Effector memory CD8-positive, alpha-beta T cell (primary cell): ENCODE measurements around the gene TTC7B.

Experiments
- ATAC-seq: fragments of 150-1000 bp; cut with Tn5 transposase; replicated peaks from 2 replicates; pipeline ENCODE4 v1.10.0; 2021; ENCODE audit warnings: mild to moderate bottlenecking, moderate library complexity
- DNase-seq, 3 experiments: peaks; one replicate each; pipeline ENCODE4 v3.0.0; 2021
- H3K27ac Mint-ChIP-seq, 2 donors: one replicate each; pipeline ENCODE4 v1.8.0; 2022; ENCODE audit warnings: mild to moderate bottlenecking in 2 of 2, mixed read lengths in 2 of 2, moderate library complexity in 2 of 2
- H3K27me3 Mint-ChIP-seq, 2 donors: one replicate each; pipeline ENCODE4 v1.8.0; 2022; ENCODE audit warnings: mixed read lengths in 2 of 2
- H3K36me3 Mint-ChIP-seq: one replicate; pipeline ENCODE4 v1.8.0; 2022; ENCODE audit warnings: mild to moderate bottlenecking, moderate library complexity, mixed read lengths; ENCODE audit not compliant: insufficient read depth
- H3K4me1 Mint-ChIP-seq, 2 donors: one replicate each; pipeline ENCODE4 v1.8.0; 2022; ENCODE audit warnings: low read depth in 2 of 2, mixed read lengths in 2 of 2
- H3K4me3 Mint-ChIP-seq, 2 donors: one replicate each; pipeline ENCODE4 v1.8.0; 2022; ENCODE audit warnings: mild to moderate bottlenecking in 2 of 2, mixed read lengths in 2 of 2, moderate library complexity in 2 of 2
- H3K9me3 Mint-ChIP-seq, 2 donors: one replicate each; pipeline ENCODE4 v1.8.0; 2022; ENCODE audit warnings: mixed read lengths in 2 of 2

TTC7B gene

DNA sequence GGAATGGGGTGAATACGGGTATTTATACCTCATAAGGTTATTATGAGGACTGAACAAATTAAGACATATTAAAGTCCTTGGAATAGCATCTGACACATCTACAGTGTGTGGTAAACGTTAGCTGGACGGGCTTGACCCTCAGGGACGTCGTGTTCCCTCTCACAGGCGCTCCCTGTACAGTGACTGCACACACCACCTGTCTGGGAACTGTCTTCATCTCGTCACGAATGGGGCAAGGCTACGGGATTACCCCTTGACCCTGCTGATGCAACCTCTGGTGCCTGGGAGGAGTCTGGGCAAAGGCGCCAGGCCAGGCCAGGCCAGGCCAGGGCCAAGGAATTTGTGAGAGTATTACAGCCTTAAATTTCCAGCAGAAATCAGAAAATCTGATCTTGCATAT is 228.3 kb downstream of the TTC7B start:
- no peak overlapping the region for H3K27ac Mint-ChIP-seq
- no peaks in the 10 kb centered on the region for H3K9me3 Mint-ChIP-seq
- H3K27me3 Mint-ChIP-seq = peaks cover 0 to 10% of the 10 kb centered on the region in 2 donors
- H3K36me3 Mint-ChIP-seq = no peaks in the 10 kb centered on the region
- no peak overlapping the region for H3K4me3 Mint-ChIP-seq
- no peak for DNase-seq
- ATAC-seq = no peak
- H3K4me1 Mint-ChIP-seq = no peaks in the 10 kb centered on the region

DNA sequence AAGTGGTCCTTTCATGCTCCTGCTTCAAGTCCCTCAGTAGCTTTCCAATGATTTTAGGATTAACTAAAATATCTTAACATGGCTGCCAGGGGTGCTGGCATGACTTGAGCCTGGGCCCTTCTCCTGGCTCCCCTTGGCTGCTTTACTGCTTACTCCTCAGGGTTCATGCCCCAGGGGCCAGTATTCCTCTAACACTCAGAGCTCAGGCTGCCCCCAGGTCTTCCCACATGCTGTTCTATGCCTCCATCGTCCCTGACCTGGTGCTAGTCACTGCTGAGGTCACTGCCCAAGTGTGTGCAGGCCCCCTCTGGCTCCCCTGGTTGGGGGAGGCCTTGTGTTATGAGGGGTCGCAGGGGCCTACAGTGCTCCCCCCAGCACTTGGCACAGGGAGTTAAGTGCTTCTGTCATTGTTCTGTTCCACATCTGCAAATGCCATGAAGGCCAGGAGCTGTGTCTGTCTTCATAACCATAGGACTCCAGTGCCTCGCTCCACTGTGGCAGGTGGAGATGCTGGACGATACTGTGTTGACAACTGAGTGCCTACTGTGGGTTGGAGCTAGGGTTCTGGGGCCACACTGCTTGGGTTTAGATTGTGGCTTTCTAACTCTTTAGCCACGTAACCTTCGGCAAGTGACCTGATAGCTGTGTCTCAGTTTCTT is 228.8 kb downstream of the TTC7B start:
- Mint-ChIP-seq H3K27ac (no peak overlapping the region), H3K4me1 (no peaks in the 10 kb centered on the region), H3K4me3 (no peak overlapping the region), H3K27me3 (peaks cover 0 to 8% of the 10 kb centered on the region in 2 donors), H3K9me3 (no peaks in the 10 kb centered on the region), H3K36me3 (no peaks in the 10 kb centered on the region)
- no peak for ATAC-seq
- DNase-seq = no peak

DNA sequence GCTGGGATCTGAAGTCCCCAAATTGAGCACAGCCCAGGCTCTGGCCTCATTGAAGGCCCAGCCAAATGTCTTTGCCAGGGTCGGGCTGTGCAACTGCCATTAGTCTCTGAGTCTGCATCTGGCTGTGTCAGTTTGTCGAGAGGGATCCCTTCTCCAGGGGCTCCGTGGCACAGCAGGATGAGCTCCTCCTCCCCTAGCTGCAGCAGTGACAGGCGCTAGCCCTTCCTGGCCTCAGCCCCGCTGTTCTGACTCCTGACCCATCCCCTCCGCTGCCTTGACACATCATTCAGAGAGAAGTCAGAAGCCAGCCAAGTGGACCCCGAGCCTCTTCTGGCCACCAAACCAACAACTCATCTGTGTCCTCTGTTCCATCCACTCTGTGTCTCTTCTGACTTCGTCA is 231.1 kb downstream of the TTC7B start:
- H3K27ac Mint-ChIP-seq = no peak overlapping the region
- H3K27me3 Mint-ChIP-seq = peaks cover 0 to 8% of the 10 kb centered on the region in 2 donors
- no peak for DNase-seq
- H3K36me3 Mint-ChIP-seq = no peaks in the 10 kb centered on the region
- no peak for ATAC-seq
- no peak overlapping the region for H3K4me3 Mint-ChIP-seq
- H3K9me3 Mint-ChIP-seq = no peaks in the 10 kb centered on the region
- H3K4me1 Mint-ChIP-seq = no peaks in the 10 kb centered on the region

DNA sequence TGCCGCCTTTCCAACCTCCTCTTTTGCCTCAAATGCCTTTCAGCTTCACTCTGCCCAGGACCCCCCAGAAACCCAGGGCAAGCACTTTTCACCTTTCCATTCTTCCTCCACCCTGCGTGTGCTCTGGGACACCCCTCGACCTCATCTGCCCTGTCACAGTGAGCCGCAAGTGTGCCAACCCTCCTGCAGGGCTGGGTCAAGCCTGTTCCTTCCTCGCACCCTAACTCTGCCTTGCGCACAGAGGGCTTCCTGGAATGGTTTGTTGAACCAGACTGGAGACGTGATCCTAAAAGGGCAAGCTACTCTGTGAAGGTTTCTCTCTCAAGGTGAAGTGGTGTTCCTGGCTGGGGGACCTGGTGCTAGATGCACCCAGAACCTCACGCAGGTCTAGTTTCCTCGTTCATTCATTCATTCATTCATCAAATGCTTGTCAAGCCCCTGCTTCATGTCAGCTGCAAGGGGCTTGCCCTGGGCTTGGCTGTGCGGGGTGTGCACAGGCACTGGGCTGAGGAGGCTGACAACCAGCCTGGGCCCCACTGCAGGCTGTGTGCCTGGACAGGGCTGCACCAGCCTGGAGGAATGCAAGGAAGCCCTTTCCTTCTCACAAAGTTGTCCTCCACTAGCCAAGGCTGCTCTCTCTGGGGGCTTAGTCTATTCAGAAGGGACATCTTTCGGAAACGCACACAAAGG is 232.2 kb downstream of the TTC7B start:
- Mint-ChIP-seq H3K9me3 (no peaks in the 10 kb centered on the region), H3K27ac (no peak overlapping the region), H3K4me3 (no peak overlapping the region), H3K36me3 (no peaks in the 10 kb centered on the region), H3K4me1 (no peaks in the 10 kb centered on the region), H3K27me3 (peaks cover 0 to 8% of the 10 kb centered on the region in 2 donors)
- no peak for ATAC-seq
- no peak for DNase-seq

DNA sequence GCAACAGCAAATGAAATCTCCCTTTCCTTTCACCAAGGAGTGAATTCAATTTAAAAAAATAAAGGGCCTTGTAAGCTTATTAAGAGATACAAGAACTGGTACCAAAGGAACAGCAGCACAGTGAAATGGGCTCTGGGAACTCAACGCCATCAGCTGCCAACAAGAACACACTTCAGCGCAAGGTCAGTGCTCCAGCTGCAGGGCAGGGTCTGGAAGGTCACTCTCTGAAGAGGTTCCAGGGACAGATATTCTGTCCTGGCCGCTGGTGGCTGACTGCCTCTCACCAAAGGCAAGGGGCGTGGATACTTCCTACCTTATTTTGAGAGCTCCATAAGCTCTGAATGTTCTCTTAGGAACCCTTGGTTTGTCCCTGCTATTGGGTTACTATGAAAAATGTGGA is 232.8 kb downstream of the TTC7B start:
- H3K36me3 Mint-ChIP-seq = no peaks in the 10 kb centered on the region
- no peaks in the 10 kb centered on the region for H3K9me3 Mint-ChIP-seq
- H3K4me3 Mint-ChIP-seq = no peak overlapping the region
- DNase-seq (no peak), ATAC-seq (no peak)
- H3K27me3 Mint-ChIP-seq = peaks cover 0 to 8% of the 10 kb centered on the region in 2 donors
- no peaks in the 10 kb centered on the region for H3K4me1 Mint-ChIP-seq
- H3K27ac Mint-ChIP-seq = no peak overlapping the region

DNA sequence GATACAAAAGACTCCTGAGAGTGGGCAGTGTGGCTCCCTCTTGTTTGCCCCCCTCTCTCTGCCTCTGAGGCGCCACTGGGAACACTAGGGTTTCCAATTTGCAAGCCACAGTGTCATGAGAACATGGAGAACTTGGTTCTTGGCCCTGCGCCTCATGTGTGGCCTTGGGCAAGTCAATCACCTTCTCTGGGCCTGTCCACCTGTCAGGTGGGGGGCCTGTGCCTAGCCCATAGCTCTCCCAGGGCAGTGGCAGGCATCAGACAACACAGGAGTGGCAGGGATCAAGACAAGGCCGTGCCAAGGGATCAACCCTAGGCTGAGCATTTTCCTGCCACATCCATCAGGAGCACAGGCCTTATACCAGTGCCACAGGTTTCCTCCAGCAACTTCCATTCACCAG is 234.1 kb downstream of the TTC7B start:
- no peak overlapping the region for H3K4me3 Mint-ChIP-seq
- no peaks in the 10 kb centered on the region for H3K4me1 Mint-ChIP-seq
- H3K36me3 Mint-ChIP-seq = no peaks in the 10 kb centered on the region
- H3K27me3 Mint-ChIP-seq = peaks cover 0 to 2% of the 10 kb centered on the region in 2 donors
- DNase-seq (no peak), ATAC-seq (no peak)
- H3K9me3 Mint-ChIP-seq = no peaks in the 10 kb centered on the region
- no peak overlapping the region for H3K27ac Mint-ChIP-seq

DNA sequence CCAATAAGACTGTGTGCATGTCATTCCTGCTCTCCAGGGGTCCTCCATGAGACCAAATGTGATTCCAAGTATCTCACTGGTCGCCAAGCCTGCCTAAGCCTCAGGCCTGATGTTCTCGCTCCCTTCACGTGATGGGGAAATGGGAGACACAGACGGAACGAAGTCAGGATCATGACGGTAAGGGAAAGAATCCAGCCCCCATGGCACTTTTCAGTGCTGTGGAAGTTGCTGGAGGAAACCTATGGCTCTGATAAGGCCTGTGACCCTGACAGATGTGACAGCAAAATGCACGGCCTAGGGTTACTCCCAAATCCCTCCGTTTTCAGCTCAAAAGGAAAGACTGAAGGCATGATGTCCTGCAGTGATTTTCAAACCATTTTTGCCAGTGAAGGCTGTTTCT is 234.5 kb downstream of the TTC7B start:
- Mint-ChIP-seq H3K36me3 (no peaks in the 10 kb centered on the region), H3K4me3 (no peak overlapping the region), H3K27ac (no peak overlapping the region), H3K27me3 (no peaks in the 10 kb centered on the region), H3K4me1 (no peaks in the 10 kb centered on the region), H3K9me3 (no peaks in the 10 kb centered on the region)
- DNase-seq = no peak
- ATAC-seq = no peak

DNA sequence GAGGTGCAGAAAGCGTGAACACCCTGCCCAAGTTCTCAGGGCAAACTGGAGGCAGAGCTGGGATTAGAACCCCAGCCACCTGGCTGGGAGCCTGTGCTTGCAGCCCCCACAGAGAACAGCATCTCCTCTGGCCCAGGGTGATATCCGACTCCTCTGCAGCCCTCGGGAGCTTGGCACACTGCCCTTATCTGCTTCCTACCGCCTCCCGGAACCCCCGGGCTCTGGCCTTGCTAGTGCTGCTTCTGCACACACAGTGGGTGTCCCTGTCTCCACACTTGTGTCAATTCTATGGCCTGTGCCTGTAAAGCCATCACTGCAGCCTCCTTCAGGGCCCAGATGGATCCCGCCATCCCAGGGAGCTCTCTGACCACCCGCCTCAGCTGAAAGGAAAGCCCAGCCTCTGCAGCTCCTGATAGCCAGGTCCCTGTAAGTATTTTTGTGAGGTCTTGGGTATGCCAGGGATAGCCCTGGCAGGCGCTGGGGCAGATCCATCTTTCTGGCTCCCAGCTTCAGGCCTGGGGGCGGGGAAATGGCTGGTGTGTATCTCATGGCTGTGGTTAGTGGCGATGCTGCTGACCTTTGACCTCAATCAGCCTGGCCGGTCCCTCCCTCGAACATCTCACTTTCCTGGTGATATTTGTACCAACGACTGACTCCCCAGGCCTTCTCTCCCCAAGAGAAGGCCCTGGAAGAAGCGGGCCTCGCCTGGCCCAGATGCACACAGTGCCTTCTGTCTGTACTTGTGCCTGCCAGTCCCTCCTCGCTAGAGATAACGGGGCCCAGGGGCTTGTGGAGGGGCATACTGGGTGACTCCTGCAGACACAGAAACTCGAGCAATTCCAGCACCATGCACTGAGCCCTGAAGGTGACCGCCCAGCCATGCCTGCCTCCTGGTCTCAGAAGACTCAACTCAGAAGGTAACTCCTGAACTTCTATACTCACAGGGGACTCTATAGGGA is 235.6 kb downstream of the TTC7B start:
- no peaks in the 10 kb centered on the region for H3K36me3 Mint-ChIP-seq
- no peak for ATAC-seq
- peaks cover 0 to 5% of the 10 kb centered on the region in 2 donors for H3K27me3 Mint-ChIP-seq
- no peaks in the 10 kb centered on the region for H3K9me3 Mint-ChIP-seq
- H3K4me3 Mint-ChIP-seq = no peak overlapping the region
- no peak overlapping the region for H3K27ac Mint-ChIP-seq
- DNase-seq = no peak
- H3K4me1 Mint-ChIP-seq = no peaks in the 10 kb centered on the region

DNA sequence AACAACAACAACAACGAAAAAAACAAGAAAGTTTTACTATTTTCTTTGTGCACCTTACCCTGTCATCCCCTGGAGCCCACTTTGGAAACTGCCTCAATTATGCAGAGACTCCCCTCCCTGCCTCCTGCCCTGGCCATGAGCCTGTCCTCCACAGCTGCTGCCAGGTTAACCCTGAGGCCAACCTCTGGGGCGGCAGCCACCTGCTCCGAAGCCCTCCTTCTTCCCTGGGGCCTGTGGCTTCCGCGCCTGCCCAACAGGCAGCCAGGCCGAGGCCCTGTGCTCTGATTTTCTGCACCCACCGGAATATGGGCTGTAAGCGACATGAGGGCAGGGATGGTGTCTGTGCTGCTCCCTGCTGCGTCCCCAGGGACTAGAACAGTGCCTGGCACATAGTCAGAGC is 236.4 kb downstream of the TTC7B start:
- Mint-ChIP-seq H3K27me3 (peaks cover 0 to 7% of the 10 kb centered on the region in 2 donors), H3K27ac (no peak overlapping the region), H3K9me3 (no peaks in the 10 kb centered on the region), H3K4me1 (no peaks in the 10 kb centered on the region), H3K36me3 (no peaks in the 10 kb centered on the region), H3K4me3 (no peak overlapping the region)
- no peak for DNase-seq
- no peak for ATAC-seq

DNA sequence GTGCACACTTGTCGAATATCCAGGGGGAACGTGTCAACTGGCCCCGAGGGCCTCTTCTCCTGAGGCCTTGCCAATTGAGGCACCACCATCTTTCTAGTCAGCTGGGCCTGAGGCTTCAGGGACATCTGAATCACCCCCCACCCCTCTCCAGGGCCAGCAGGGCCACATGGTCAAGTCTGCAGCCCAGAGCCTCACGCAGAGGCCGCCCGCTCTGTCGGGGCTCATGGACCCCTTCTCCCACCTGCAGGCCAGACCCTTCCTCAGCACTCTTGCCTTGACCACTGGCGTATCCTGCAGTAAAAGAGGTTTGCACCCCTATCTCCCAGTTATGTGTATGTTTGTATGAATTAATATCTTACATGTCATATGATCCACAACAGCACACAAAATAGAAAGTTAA is 237.1 kb downstream of the TTC7B start:
- Mint-ChIP-seq H3K27me3 (peaks cover 0 to 7% of the 10 kb centered on the region in 2 donors), H3K9me3 (no peaks in the 10 kb centered on the region), H3K4me1 (no peaks in the 10 kb centered on the region), H3K36me3 (no peaks in the 10 kb centered on the region), H3K27ac (no peak overlapping the region), H3K4me3 (no peak overlapping the region)
- ATAC-seq (no peak), DNase-seq (no peak)

DNA sequence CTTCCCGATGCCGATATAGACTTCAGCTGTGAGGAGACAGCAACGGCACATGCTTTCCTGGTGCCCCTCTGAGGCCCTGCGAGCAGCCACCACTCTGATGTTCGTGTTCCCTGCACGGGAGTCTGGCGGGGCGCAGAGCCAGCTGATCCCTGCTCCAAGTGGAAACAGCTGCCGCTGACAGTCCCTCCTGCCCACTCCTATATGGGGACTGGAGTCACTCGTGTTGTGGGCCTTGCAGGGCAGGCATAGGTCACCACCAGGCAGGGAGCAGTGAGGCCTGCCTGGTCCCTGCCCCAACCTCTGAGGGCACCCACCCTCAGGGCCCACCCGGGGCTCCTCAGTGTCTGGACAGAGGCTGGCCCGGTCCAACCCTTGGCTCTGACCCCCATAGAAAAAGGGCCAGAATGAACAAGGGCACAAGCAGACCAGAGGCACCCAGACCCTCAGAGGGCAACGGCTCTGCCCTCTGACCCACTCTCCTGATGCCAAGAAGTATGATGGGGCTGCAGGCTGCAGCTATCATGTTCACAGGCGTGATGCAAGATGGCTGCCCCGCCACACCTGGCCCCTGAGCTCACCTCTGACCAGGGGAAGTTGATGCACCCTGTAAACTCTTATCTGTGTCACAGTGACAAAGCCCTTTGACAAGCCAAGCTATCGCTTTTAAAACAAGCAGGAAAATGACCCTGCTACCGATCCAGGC is 237.8 kb downstream of the TTC7B start:
- H3K4me1 Mint-ChIP-seq = no peaks in the 10 kb centered on the region
- no peak for DNase-seq
- no peak for ATAC-seq
- H3K36me3 Mint-ChIP-seq = no peaks in the 10 kb centered on the region
- H3K9me3 Mint-ChIP-seq = no peaks in the 10 kb centered on the region
- H3K27me3 Mint-ChIP-seq = peaks cover 0 to 12% of the 10 kb centered on the region in 2 donors
- no peak overlapping the region for H3K27ac Mint-ChIP-seq
- no peak overlapping the region for H3K4me3 Mint-ChIP-seq

DNA sequence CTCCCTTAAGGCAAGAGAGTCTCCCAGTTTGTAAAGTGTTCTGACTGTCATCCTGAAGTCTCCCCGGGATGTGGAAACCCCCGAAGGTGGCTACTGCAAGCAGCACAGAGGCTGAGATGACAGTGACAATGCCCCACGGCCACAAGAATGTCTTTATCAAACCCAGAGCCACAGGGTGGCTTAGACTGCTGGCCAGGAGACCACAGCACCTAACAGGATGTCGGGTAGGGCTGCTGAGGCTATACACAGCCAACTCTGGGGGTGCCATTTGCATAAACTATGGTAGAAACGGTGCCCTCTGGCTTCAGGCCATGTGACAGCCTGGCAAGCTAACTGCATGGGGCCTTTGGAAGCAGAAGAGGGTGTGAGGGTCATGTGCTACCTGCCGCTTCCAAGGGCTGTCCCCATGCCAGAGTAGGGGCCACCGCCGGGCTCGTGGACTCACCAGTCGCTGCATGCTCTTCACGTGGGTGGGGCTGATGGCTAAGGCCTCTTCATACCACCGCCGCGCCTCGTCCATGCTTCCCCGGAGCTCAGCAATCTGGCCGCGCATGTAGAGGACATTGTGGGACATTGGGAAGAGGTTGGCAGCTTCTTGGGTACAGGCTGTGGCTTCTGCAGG is 238.5 kb downstream of the TTC7B start:
- Mint-ChIP-seq H3K4me3 (no peak overlapping the region), H3K36me3 (no peaks in the 10 kb centered on the region), H3K9me3 (no peaks in the 10 kb centered on the region), H3K27me3 (peaks cover 0 to 14% of the 10 kb centered on the region in 2 donors), H3K4me1 (no peaks in the 10 kb centered on the region), H3K27ac (no peak overlapping the region)
- no peak for DNase-seq
- no peak for ATAC-seq
